CD4-positive, alpha-beta T cell treated with Interleukin-4 for 1 hour (primary cell): ENCODE measurements around the gene NT5DC4.

Experiments
- DNase-seq, 2 donors: peaks; one replicate each; pipeline ENCODE4 v3.0.0-alpha.2; 2020 to 2022

The NT5DC4 gene

DNA sequence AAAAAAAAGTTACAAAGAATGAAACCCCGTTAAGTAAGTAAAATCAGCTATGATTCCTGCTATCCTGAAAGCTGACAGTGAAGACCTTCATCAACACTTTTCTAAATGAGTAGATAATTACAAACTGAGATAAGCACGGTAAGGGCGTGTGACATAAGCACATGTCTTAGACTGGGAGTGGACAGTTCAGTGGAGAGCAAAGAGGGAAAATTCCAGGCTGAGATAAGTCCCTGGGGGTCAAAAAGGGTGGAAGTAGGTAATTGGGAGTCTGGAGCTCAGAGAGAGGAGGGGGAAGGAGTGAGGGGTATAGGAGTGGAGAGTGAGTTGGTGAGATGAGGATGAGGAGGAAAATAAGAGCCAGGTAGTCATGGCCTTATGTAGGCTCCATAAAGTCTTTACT is 67.8 kb downstream of the NT5DC4 start:
- no peak for DNase-seq
